ENCODE results near the gene ACBD4.

GRCh38 chr17:45175759-45176115, 40.2 kb downstream of the ACBD4 start:
- TF ChIP-seq POLR2A (IDR thresholded peaks at IDR 0.05; ENCODE audit: low read length), result no peak
- TF ChIP-seq GATA1 (IDR thresholded peaks at IDR 0.05; ENCODE audit: low read depth, low read length), result no peak

Measured in erythroblast (primary cell).